Stimulated activated CD4-positive, alpha-beta T cell treated with anti-CD3 and anti-CD28 coated beads, TNF-alpha, amount 100 ng/mL, for 48 hours (primary cell): ENCODE results near the gene SIGLEC15.
"Not testable (repeated sequence)": the region's sequence is repeated elsewhere in the genome, so short reads cannot be mapped to it uniquely, and the experiment has no call there.

Experiments
- DNase-seq, 3 donors: peaks; one replicate each; pipeline ENCODE4 v3.0.0-alpha.2; 2020; ENCODE audit warnings: low read depth in 3 of 3

The SIGLEC15 gene

GRCh38 chr18:45843019-45843418, 17.5 kb downstream of the SIGLEC15 start:
- DNase-seq: no peak

- no peak for DNase-seq
Measured at GRCh38 chr18:45844938-45845337, 19.5 kb downstream of the SIGLEC15 start.

GRCh38 chr18:45845410-45845809, 19.9 kb downstream of the SIGLEC15 start:
- DNase-seq: no peak

- no peak for DNase-seq
Measured at GRCh38 chr18:45847119-45847518, 21.6 kb downstream of the SIGLEC15 start.

- DNase-seq: not testable (repeated sequence)
Measured at GRCh38 chr18:45848643-45849042, 23.2 kb downstream of the SIGLEC15 start.

GRCh38 chr18:45849529-45849928, 24.1 kb downstream of the SIGLEC15 start:
- DNase-seq: no peak

- no peak for DNase-seq
Measured at GRCh38 chr18:45850021-45850420, 24.5 kb downstream of the SIGLEC15 start.

GRCh38 chr18:45851161-45851925, 25.9 kb downstream of the SIGLEC15 start:
- no peak for DNase-seq

- DNase-seq: no peak
Measured at GRCh38 chr18:45852631-45853030, 27.2 kb downstream of the SIGLEC15 start.

- no peak for DNase-seq
Measured at GRCh38 chr18:45854036-45854586, 28.6 kb downstream of the SIGLEC15 start.

GRCh38 chr18:45856531-45856930, 31.1 kb downstream of the SIGLEC15 start:
- DNase-seq: no peak

GRCh38 chr18:45859334-45859733, 33.9 kb downstream of the SIGLEC15 start:
- DNase-seq: no peak

- no peak for DNase-seq
Measured at GRCh38 chr18:45860492-45860891, 35.0 kb downstream of the SIGLEC15 start.

GRCh38 chr18:45860971-45861370, 35.5 kb downstream of the SIGLEC15 start:
- no peak for DNase-seq

GRCh38 chr18:45861926-45862325, 36.5 kb downstream of the SIGLEC15 start:
- DNase-seq: no peak

GRCh38 chr18:45863469-45863868, 38.0 kb downstream of the SIGLEC15 start:
- DNase-seq: no peak

GRCh38 chr18:45864081-45864480, 38.6 kb downstream of the SIGLEC15 start:
- DNase-seq: no peak

GRCh38 chr18:45865466-45865865, 40.0 kb downstream of the SIGLEC15 start:
- no peak for DNase-seq

- no peak for DNase-seq
Measured at GRCh38 chr18:45870419-45870818, 44.9 kb downstream of the SIGLEC15 start.

- DNase-seq: no peak
Measured at GRCh38 chr18:45871431-45872084, 46.1 kb downstream of the SIGLEC15 start.

- DNase-seq: peak; percentile 32 to 65 (median 40)
Measured at GRCh38 chr18:45874491-45875184, 49.2 kb downstream of the SIGLEC15 start.

GRCh38 chr18:45876161-45876560, 50.7 kb downstream of the SIGLEC15 start:
- no peak for DNase-seq
